ENCODE data around the gene CACNA2D3. TPM values are rescaled to one million over a fixed set of nuclear protein-coding genes. Genes with fewer than 3 reads are reported as not detected.

The CACNA2D3 gene
- total RNA-seq, 6 experiments from 2014 or later = 0.14 to 0.23 (median 0.19) TPM; not detected in 2

DNA sequence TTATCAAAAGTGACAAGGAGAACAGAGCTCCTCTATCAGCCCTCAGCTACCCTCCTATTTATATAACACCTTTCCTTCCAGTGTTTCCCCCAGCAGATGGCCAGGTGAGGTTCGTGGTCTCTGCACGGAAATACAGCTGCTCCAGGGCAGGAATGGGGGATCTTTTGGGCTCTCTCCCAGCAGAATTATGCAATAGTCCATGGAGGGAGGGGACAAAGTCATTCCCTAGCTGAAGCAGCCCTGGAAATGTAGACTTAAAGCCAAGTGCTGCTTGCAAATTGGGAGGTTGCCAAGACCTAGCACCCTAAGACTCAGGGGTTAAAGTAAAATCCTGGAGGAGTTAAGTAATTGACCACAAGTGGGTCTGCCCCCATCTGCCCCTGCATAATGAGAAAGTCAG is 549.2 kb downstream of the CACNA2D3 start:
- Mint-ChIP-seq H3K27me3 (ENCODE audit: insufficient read depth) (no peaks in the 10 kb centered on the region; the same call in 1 of the 2 replicates), H3K27ac (no peak overlapping the region), H3K4me1 (ENCODE audit: low read depth) (no peaks in the 10 kb centered on the region), H3K9me3 (peaks cover 70% of the 10 kb centered on the region), H3K36me3 (ENCODE audit: low read depth) (no peaks in the 10 kb centered on the region), H3K4me3 (no peak overlapping the region)
- no peak for DNase-seq
- TF ChIP-seq, protein P1, sequence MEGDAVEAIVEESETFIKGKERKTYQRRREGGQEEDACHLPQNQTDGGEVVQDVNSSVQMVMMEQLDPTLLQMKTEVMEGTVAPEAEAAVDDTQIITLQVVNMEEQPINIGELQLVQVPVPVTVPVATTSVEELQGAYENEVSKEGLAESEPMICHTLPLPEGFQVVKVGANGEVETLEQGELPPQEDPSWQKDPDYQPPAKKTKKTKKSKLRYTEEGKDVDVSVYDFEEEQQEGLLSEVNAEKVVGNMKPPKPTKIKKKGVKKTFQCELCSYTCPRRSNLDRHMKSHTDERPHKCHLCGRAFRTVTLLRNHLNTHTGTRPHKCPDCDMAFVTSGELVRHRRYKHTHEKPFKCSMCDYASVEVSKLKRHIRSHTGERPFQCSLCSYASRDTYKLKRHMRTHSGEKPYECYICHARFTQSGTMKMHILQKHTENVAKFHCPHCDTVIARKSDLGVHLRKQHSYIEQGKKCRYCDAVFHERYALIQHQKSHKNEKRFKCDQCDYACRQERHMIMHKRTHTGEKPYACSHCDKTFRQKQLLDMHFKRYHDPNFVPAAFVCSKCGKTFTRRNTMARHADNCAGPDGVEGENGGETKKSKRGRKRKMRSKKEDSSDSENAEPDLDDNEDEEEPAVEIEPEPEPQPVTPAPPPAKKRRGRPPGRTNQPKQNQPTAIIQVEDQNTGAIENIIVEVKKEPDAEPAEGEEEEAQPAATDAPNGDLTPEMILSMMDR (IDR thresholded peaks at IDR 0.05) = no peak

DNA sequence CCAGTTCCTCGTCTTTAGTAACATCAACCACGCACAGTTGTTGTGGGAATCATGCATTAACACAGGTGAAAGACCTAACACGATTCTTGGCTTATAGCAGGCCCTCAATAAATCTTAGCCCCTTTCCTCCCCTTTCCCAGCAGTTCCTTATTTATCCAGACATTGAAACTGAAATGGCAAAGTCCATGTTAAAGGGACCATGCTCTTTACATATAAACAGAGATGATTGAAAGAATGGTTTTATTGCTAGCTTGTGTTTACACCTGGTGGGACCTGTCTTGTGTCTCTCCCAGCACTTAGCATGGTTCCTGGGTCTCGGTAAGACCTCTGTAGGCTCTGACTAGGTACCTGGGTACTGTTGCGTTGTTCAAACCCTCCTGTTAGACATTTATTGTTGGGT is 553.7 kb downstream of the CACNA2D3 start:
- TF ChIP-seq, protein P1 (IDR thresholded peaks at IDR 0.05) = no peak
- no peak for DNase-seq
- Mint-ChIP-seq H3K36me3 (ENCODE audit: low read depth) (no peaks in the 10 kb centered on the region; the same call in 1 of the 2 replicates), H3K27ac (no peak overlapping the region), H3K9me3 (peaks cover 59% of the 10 kb centered on the region), H3K27me3 (ENCODE audit: insufficient read depth) (no peaks in the 10 kb centered on the region; the same call in 1 of the 2 replicates), H3K4me3 (no peak overlapping the region), H3K4me1 (ENCODE audit: low read depth) (no peaks in the 10 kb centered on the region)

DNA sequence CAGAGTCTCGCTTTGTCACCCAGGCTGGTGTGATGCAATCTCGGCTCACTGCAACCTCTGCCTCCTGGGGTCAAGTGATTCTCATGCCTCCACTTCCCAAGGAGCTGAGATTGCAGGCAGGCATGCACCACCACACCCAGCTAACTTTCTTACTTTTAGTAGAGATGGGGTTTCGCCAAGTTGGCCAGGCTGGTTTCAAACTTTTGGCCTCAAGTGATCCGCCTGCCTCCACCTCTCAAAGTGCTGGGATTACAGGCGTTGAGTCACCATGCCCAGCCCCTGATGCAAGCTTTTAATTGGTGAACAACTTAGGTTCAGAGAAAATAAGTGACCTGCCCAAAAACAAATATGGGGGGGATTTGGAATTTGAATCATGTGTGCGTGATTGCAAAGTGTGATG is 559.4 kb downstream of the CACNA2D3 start:
- H3K4me3 Mint-ChIP-seq = no peak overlapping the region
- peaks cover 37% of the 10 kb centered on the region for H3K9me3 Mint-ChIP-seq
- no peak overlapping the region for H3K27ac Mint-ChIP-seq
- DNase-seq = no peak
- H3K4me1 Mint-ChIP-seq (ENCODE audit: low read depth) = no peaks in the 10 kb centered on the region
- TF ChIP-seq, protein P1 (IDR thresholded peaks at IDR 0.05) = no peak
- no peaks in the 10 kb centered on the region; the same call in 1 of the 2 replicates for H3K36me3 Mint-ChIP-seq (ENCODE audit: low read depth)
- no peaks in the 10 kb centered on the region for H3K27me3 Mint-ChIP-seq (ENCODE audit: insufficient read depth)

DNA sequence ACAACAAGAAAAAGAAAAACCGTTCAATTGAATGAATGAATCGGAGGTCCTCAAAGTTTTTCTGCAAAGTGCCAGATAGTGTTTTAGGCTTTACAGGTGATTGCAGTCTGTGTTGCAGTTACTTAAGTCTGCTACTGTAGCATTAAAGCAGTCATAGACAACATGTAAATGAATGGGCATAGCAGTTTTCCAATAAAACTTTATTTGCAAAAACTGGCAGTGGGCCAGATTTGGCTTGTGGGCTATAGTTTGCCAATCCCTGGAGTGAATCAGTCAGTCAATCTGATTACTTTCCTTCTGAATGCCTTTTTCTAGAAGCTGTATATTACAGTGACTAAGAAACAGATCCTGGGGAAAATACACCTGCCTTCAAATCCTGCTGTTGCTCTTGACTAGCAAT is 562.9 kb downstream of the CACNA2D3 start:
- TF ChIP-seq, protein P1 (IDR thresholded peaks at IDR 0.05) = no peak

DNA sequence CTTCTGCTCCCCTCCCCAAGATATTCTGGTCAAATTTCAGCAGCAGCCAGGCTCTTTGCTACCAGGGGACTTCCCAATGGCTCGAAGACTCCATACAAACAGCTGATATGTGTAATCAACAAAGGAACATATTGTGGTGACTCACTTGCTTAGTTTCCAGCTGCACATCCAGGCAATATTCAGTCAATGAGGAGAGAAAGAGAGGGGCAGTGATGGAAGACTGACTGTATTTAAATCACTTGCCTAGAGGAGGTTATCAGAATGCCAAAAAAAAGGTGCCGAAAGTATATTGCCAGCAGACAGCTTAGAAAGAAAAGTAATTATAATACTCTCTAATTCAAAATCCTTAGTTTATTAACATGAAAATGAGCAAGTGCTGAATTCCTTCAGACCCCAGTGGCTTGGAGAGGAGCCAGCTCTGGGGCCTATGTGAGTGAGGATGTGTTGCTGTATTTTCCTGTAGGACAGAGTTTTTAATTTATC is 569.0 kb downstream of the CACNA2D3 start:
- H3K4me1 Mint-ChIP-seq (ENCODE audit: low read depth) = no peaks in the 10 kb centered on the region
- no peak overlapping the region for H3K4me3 Mint-ChIP-seq
- H3K36me3 Mint-ChIP-seq (ENCODE audit: low read depth) = peaks cover 5% of the 10 kb centered on the region; the same call in 1 of the 2 replicates
- H3K9me3 Mint-ChIP-seq = peaks cover 53% of the 10 kb centered on the region
- H3K27me3 Mint-ChIP-seq (ENCODE audit: insufficient read depth) = no peaks in the 10 kb centered on the region
- DNase-seq = no peak
- no peak overlapping the region for H3K27ac Mint-ChIP-seq
- TF ChIP-seq, protein P1 (IDR thresholded peaks at IDR 0.05) = no peak

More for the DNA sequence above, 562.9 kb downstream of the CACNA2D3 start:
- Mint-ChIP-seq H3K27me3 (ENCODE audit: insufficient read depth) (no peaks in the 10 kb centered on the region), H3K4me1 (ENCODE audit: low read depth) (no peaks in the 10 kb centered on the region), H3K9me3 (peaks cover 48% of the 10 kb centered on the region), H3K36me3 (ENCODE audit: low read depth) (peaks cover 5% of the 10 kb centered on the region; the same call in 1 of the 2 replicates), H3K4me3 (no peak overlapping the region), H3K27ac (no peak overlapping the region)
- no peak for DNase-seq
